HEK293 (cell line): ENCODE results near the gene DNAH9.

Experiments
- EGR2 ChIP-seq: fragments of 450-650 bp; formaldehyde crosslinking; IDR thresholded peaks from 2 replicates; pipeline ENCODE4 v1.5.1; 2016; ENCODE audit warnings: low read depth, missing biosample characterization, missing genetic modification characterization
- GLI4 ChIP-seq: fragments of 450-650 bp; formaldehyde crosslinking; IDR thresholded peaks from 2 replicates; pipeline ENCODE4 v1.5.1; 2016; ENCODE audit warnings: missing biosample characterization, missing genetic modification characterization
- HOXC10 ChIP-seq: sonication (generic); formaldehyde crosslinking; IDR thresholded peaks from 2 replicates; pipeline ENCODE4 v1.8.1; 2023; ENCODE audit warnings: mild to moderate bottlenecking, missing genetic modification reagents
- KLF9 ChIP-seq: fragments of 450-650 bp; formaldehyde crosslinking; IDR thresholded peaks from 2 replicates; pipeline ENCODE4 v1.5.1; 2016; ENCODE audit warnings: missing biosample characterization, missing genetic modification characterization, low read depth
- SP7 ChIP-seq: fragments of 450-650 bp; formaldehyde crosslinking; IDR thresholded peaks from 2 replicates; pipeline ENCODE4 v1.5.1; 2016; ENCODE audit warnings: missing biosample characterization, missing genetic modification characterization
- YY1 ChIP-seq: fragments of 450-650 bp; formaldehyde crosslinking; IDR thresholded peaks from 2 replicates; pipeline ENCODE4 v1.5.1; 2018; ENCODE audit warnings: missing biosample characterization, missing genetic modification characterization
- ZBTB17 ChIP-seq: fragments of 450-650 bp; formaldehyde crosslinking; IDR thresholded peaks from 2 replicates; pipeline ENCODE4 v1.5.1; 2016; ENCODE audit warnings: missing biosample characterization, missing genetic modification characterization
- ZBTB20 ChIP-seq: fragments of 450-650 bp; formaldehyde crosslinking; IDR thresholded peaks from 2 replicates; pipeline ENCODE4 v1.5.1; 2016; ENCODE audit warnings: missing biosample characterization, missing genetic modification characterization
- ZBTB21 ChIP-seq: fragments of 450-650 bp; formaldehyde crosslinking; IDR thresholded peaks from 2 replicates; pipeline ENCODE4 v1.5.1; 2017; ENCODE audit warnings: missing biosample characterization, missing genetic modification characterization
- ZFHX2 ChIP-seq: fragments of 450-650 bp; formaldehyde crosslinking; conservative IDR thresholded peaks from 2 replicates; pipeline ENCODE4 v1.5.1; 2016; ENCODE audit warnings: missing biosample characterization, missing genetic modification characterization
- ZNF2 ChIP-seq: fragments of 450-650 bp; formaldehyde crosslinking; IDR thresholded peaks from 2 replicates; pipeline ENCODE4 v1.5.1; 2016; ENCODE audit warnings: missing biosample characterization, missing genetic modification characterization
- ZNF335 ChIP-seq: fragments of 450-650 bp; formaldehyde crosslinking; conservative IDR thresholded peaks from 2 replicates; pipeline ENCODE4 v1.5.1; 2016; ENCODE audit warnings: missing biosample characterization, missing genetic modification characterization
- ZNF366 ChIP-seq: fragments of 450-650 bp; formaldehyde crosslinking; conservative IDR thresholded peaks from 2 replicates; pipeline ENCODE4 v1.5.1; 2016; ENCODE audit warnings: missing biosample characterization, missing genetic modification characterization
- ZNF37A ChIP-seq: fragments of 450-650 bp; IDR thresholded peaks from 2 replicates; pipeline ENCODE4 v1.5.1; 2018; ENCODE audit warnings: missing biosample characterization, missing genetic modification characterization
- ZNF433 ChIP-seq: fragments of 450-650 bp; formaldehyde crosslinking; IDR thresholded peaks from 2 replicates; pipeline ENCODE4 v1.5.1; 2016; ENCODE audit warnings: missing biosample characterization, missing genetic modification characterization, low read depth
- ZNF548 ChIP-seq: fragments of 450-650 bp; formaldehyde crosslinking; IDR thresholded peaks from 2 replicates; pipeline ENCODE4 v1.5.1; 2016; ENCODE audit warnings: missing biosample characterization, missing genetic modification characterization
- ZNF555 ChIP-seq: fragments of 450-650 bp; formaldehyde crosslinking; conservative IDR thresholded peaks from 2 replicates; pipeline ENCODE4 v1.5.1; 2017; ENCODE audit warnings: missing biosample characterization, mild to moderate bottlenecking, missing genetic modification characterization, inconsistent platforms
- ZNF621 ChIP-seq: fragments of 450-650 bp; formaldehyde crosslinking; IDR thresholded peaks from 2 replicates; pipeline ENCODE4 v1.5.1; 2017; ENCODE audit warnings: missing biosample characterization, missing genetic modification characterization
- ZNF623 ChIP-seq: fragments of 450-650 bp; formaldehyde crosslinking; IDR thresholded peaks from 2 replicates; pipeline ENCODE4 v1.5.1; 2016; ENCODE audit warnings: missing biosample characterization, missing genetic modification characterization
- ZNF664 ChIP-seq: fragments of 450-650 bp; formaldehyde crosslinking; IDR thresholded peaks from 2 replicates; pipeline ENCODE4 v1.5.1; 2016; ENCODE audit warnings: missing biosample characterization, missing genetic modification characterization
- ZNF837 ChIP-seq: fragments of 450-650 bp; formaldehyde crosslinking; IDR thresholded peaks from 2 replicates; pipeline ENCODE4 v1.5.1; 2016; ENCODE audit warnings: missing biosample characterization, missing genetic modification characterization
- ZNF843 ChIP-seq: fragments of 450-650 bp; formaldehyde crosslinking; IDR thresholded peaks from 2 replicates; pipeline ENCODE4 v1.5.1; 2016; ENCODE audit warnings: missing biosample characterization, missing genetic modification characterization
- ZSCAN16 ChIP-seq: fragments of 450-650 bp; formaldehyde crosslinking; IDR thresholded peaks from 2 replicates; pipeline ENCODE4 v1.5.1; 2016; ENCODE audit warnings: missing biosample characterization, missing genetic modification characterization
- ZSCAN30 ChIP-seq: fragments of 450-650 bp; IDR thresholded peaks from 2 replicates; pipeline ENCODE4 v1.5.1; 2018; ENCODE audit warnings: missing biosample characterization, mild to moderate bottlenecking, missing genetic modification characterization, moderate library complexity
- TF ChIP-seq, protein P1 (sequence below): fragments of 450-650 bp; formaldehyde crosslinking; IDR thresholded peaks from 2 replicates; pipeline ENCODE4 v1.5.1; 2017; ENCODE audit warnings: missing biosample characterization, missing genetic modification characterization
- TF ChIP-seq, protein P2 (sequence below): fragments of 450-650 bp; formaldehyde crosslinking; IDR thresholded peaks from 2 replicates; pipeline ENCODE4 v1.5.1; 2016; ENCODE audit warnings: missing biosample characterization, missing genetic modification characterization
- TF ChIP-seq, protein P3 (sequence below): fragments of 450-650 bp; formaldehyde crosslinking; conservative IDR thresholded peaks from 2 replicates; pipeline ENCODE4 v1.5.1; 2016; ENCODE audit warnings: low read depth, missing biosample characterization, missing genetic modification characterization
- TF ChIP-seq, protein P4 (sequence below): sonication (generic); formaldehyde crosslinking; IDR thresholded peaks from 2 replicates; pipeline ENCODE4 v1.8.1; 2022; ENCODE audit warnings: mild to moderate bottlenecking, moderate library complexity, missing genetic modification reagents
- TF ChIP-seq, protein P5 (sequence below): fragments of 450-650 bp; formaldehyde crosslinking; optimal IDR thresholded peaks from 2 replicates; pipeline ENCODE3; 2016; ENCODE audit warnings: missing biosample characterization, mild to moderate bottlenecking, missing genetic modification characterization

The DNAH9 gene

DNA sequence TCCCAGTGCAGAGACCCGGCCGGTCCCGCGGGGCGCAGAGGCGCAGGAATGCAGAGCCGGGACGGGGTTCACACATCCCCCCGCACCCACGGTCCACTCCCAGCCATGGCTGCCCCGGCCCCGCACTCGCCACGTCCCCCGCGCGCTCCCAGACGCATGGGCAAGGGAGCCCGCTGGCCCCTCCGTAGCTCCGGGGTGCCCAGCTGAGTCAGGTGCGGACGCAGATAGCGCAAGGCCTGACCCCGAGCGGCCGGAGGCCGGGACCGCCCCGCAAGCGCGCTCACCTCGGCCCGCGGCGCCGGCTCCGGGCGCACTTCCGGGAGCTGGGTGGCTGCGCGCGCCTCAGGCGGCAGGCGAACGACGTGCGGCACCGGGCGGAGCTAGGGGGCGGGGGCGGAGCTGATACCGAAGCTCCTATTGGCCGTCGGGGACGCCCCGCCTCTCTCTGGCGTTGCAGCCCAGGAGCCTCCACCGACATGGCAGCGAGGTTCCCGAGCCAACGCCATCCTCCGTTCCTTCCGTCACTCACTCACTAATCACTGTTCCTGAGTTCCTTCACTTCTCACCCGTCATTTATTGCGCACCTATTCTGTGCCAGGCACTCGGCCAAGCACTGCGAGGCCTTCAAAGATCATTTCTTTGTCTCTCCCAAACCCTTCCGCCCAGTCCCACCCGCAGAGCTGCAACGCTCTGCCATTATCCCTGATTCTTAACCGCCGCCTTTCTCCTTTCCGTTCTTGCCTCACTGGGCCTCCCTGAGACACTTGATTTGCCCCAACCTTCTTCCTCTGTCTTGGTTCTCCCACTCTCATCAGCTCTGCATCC lies 399.1 kb downstream of the DNAH9 start, which contains the start of gene ZNF18 (continued):
- TF ChIP-seq ZBTB20 (tag by site-specific recombination) = peak; percentile 91
- TF ChIP-seq GLI4 (tag by site-specific recombination) = peak; percentile 78
- TF ChIP-seq ZFHX2 (tag by site-specific recombination) = 0 out of 2 replicates have a peak, but pooled peaks have one; percentile 19
- TF ChIP-seq, protein P1, sequence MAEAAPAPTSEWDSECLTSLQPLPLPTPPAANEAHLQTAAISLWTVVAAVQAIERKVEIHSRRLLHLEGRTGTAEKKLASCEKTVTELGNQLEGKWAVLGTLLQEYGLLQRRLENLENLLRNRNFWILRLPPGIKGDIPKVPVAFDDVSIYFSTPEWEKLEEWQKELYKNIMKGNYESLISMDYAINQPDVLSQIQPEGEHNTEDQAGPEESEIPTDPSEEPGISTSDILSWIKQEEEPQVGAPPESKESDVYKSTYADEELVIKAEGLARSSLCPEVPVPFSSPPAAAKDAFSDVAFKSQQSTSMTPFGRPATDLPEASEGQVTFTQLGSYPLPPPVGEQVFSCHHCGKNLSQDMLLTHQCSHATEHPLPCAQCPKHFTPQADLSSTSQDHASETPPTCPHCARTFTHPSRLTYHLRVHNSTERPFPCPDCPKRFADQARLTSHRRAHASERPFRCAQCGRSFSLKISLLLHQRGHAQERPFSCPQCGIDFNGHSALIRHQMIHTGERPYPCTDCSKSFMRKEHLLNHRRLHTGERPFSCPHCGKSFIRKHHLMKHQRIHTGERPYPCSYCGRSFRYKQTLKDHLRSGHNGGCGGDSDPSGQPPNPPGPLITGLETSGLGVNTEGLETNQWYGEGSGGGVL (tag by site-specific recombination) = no peak
- peak; percentile 83 for TF ChIP-seq ZNF335 (tag by site-specific recombination)
- TF ChIP-seq ZNF433 (tag by site-specific recombination) = no peak
- TF ChIP-seq, protein P2, sequence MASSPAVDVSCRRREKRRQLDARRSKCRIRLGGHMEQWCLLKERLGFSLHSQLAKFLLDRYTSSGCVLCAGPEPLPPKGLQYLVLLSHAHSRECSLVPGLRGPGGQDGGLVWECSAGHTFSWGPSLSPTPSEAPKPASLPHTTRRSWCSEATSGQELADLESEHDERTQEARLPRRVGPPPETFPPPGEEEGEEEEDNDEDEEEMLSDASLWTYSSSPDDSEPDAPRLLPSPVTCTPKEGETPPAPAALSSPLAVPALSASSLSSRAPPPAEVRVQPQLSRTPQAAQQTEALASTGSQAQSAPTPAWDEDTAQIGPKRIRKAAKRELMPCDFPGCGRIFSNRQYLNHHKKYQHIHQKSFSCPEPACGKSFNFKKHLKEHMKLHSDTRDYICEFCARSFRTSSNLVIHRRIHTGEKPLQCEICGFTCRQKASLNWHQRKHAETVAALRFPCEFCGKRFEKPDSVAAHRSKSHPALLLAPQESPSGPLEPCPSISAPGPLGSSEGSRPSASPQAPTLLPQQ = peak; percentile 10; the same call in 1 of the 2 replicates
- peak; percentile 68; the same call in 1 of the 2 replicates for TF ChIP-seq ZSCAN16 (tag by site-specific recombination)
- 0 out of 2 replicates have a peak, but pooled peaks have one; percentile 24 for TF ChIP-seq KLF9 (tag by site-specific recombination)
- no peak for TF ChIP-seq ZNF837 (tag by site-specific recombination)
- TF ChIP-seq ZNF366 (tag by site-specific recombination) = peak; percentile 83
- peak; percentile 56 for TF ChIP-seq ZSCAN30 (tag by site-specific recombination)
- TF ChIP-seq SP7 (tag by site-specific recombination) = peak; percentile 70; the same call in 1 of the 2 replicates
- TF ChIP-seq ZBTB21 = peak; percentile 61; the same call in 1 of the 2 replicates
- TF ChIP-seq EGR2 = no peak
- TF ChIP-seq HOXC10 (CRISPR knock-in tag) = 0 out of 2 replicates have a peak, but pooled peaks have one; percentile 66
- TF ChIP-seq, protein P3, sequence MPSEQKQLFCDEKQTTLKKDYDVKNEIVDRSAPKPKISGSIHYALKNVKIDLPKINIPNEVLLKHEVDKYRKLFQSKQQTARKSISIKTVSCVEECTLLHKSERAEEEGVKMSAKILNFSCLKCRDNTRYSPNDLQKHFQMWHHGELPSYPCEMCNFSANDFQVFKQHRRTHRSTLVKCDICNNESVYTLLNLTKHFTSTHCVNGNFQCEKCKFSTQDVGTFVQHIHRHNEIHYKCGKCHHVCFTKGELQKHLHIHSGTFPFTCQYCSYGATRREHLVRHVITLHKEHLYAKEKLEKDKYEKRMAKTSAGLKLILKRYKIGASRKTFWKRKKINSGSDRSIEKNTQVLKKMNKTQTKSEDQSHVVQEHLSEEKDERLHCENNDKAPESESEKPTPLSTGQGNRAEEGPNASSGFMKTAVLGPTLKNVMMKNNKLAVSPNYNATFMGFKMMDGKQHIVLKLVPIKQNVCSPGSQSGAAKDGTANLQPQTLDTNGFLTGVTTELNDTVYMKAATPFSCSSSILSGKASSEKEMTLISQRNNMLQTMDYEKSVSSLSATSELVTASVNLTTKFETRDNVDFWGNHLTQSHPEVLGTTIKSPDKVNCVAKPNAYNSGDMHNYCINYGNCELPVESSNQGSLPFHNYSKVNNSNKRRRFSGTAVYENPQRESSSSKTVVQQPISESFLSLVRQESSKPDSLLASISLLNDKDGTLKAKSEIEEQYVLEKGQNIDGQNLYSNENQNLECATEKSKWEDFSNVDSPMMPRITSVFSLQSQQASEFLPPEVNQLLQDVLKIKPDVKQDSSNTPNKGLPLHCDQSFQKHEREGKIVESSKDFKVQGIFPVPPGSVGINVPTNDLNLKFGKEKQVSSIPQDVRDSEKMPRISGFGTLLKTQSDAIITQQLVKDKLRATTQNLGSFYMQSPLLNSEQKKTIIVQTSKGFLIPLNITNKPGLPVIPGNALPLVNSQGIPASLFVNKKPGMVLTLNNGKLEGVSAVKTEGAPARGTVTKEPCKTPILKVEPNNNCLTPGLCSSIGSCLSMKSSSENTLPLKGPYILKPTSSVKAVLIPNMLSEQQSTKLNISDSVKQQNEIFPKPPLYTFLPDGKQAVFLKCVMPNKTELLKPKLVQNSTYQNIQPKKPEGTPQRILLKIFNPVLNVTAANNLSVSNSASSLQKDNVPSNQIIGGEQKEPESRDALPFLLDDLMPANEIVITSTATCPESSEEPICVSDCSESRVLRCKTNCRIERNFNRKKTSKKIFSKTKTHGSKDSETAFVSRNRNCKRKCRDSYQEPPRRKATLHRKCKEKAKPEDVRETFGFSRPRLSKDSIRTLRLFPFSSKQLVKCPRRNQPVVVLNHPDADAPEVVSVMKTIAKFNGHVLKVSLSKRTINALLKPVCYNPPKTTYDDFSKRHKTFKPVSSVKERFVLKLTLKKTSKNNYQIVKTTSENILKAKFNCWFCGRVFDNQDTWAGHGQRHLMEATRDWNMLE = peak; percentile 46; the same call in 1 of the 2 replicates
- 0 out of 2 replicates have a peak, but pooled peaks have one; percentile 47 for TF ChIP-seq ZNF843
- 0 out of 2 replicates have a peak, but pooled peaks have one; percentile 23 for TF ChIP-seq ZNF664 (tag by site-specific recombination)
- TF ChIP-seq ZNF37A = no peak
- peak; percentile 68 for TF ChIP-seq ZBTB17 (tag by site-specific recombination)
- TF ChIP-seq, protein P4, sequence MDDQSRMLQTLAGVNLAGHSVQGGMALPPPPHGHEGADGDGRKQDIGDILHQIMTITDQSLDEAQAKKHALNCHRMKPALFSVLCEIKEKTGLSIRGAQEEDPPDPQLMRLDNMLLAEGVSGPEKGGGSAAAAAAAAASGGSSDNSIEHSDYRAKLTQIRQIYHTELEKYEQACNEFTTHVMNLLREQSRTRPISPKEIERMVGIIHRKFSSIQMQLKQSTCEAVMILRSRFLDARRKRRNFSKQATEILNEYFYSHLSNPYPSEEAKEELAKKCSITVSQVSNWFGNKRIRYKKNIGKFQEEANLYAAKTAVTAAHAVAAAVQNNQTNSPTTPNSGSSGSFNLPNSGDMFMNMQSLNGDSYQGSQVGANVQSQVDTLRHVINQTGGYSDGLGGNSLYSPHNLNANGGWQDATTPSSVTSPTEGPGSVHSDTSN (CRISPR knock-in tag) = peak; percentile 90; the same call in 1 of the 2 replicates
- TF ChIP-seq ZNF2 (tag by site-specific recombination) = peak; percentile 91
- TF ChIP-seq, protein P5, sequence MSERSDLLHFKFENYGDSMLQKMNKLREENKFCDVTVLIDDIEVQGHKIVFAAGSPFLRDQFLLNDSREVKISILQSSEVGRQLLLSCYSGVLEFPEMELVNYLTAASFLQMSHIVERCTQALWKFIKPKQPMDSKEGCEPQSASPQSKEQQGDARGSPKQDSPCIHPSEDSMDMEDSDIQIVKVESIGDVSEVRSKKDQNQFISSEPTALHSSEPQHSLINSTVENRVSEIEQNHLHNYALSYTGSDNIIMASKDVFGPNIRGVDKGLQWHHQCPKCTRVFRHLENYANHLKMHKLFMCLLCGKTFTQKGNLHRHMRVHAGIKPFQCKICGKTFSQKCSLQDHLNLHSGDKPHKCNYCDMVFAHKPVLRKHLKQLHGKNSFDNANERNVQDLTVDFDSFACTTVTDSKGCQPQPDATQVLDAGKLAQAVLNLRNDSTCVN (tag by site-specific recombination) = peak; percentile 92
- peak; percentile 82 for TF ChIP-seq YY1 (tag by site-specific recombination)
- no peak for TF ChIP-seq ZNF621 (tag by site-specific recombination)
- TF ChIP-seq ZNF548 (tag by site-specific recombination) = no peak
- TF ChIP-seq ZNF623 (tag by site-specific recombination) = peak; percentile 15; the same call in 1 of the 2 replicates
- no peak for TF ChIP-seq ZNF555 (tag by site-specific recombination)
